MM.1S (cell line): Measurements from ENCODE around the gene FCRL6.

Experiments used
- EZH2 ChIP-seq: fragments of 300-600 bp; sonication (generic); optimal IDR thresholded peaks from 2 replicates; pipeline ENCODE3; 2017; ENCODE audit warnings: low read depth, mild to moderate bottlenecking, antibody characterized with exemption, low read length, mixed read lengths
- EZH2phosphoT487 ChIP-seq: fragments of 300-600 bp; sonication (generic); IDR thresholded peaks from 2 replicates; pipeline ENCODE4 v1.6.1; 2018; ENCODE audit warnings: antibody characterized with exemption, low read length
- TF ChIP-seq, protein P1 (sequence below): fragments of 300-600 bp; sonication (generic); IDR thresholded peaks from 2 replicates; pipeline ENCODE4 v1.5.1; 2016; ENCODE audit warnings: antibody characterized with exemption, low read length, mixed read lengths

DNA sequence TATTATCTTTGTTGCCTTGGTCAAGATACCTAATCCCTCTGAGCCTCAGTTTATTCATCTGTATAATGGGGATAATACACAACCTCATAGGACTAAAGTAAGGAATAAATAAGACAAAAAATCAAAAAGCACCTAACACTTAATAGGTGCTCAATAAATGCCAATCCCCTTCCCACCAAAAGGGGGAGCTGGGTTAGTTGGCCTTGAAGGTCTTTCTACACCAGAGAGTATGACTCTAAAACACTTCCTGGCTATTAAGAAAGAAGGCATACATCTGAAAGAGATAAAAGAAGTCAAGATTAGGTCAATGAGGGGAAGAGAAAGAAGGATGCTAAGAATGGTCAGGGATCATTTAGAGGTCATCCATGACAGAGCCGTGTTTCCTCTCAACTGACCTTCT, 49.2 kb downstream of the FCRL6 start:
- TF ChIP-seq, protein P1, sequence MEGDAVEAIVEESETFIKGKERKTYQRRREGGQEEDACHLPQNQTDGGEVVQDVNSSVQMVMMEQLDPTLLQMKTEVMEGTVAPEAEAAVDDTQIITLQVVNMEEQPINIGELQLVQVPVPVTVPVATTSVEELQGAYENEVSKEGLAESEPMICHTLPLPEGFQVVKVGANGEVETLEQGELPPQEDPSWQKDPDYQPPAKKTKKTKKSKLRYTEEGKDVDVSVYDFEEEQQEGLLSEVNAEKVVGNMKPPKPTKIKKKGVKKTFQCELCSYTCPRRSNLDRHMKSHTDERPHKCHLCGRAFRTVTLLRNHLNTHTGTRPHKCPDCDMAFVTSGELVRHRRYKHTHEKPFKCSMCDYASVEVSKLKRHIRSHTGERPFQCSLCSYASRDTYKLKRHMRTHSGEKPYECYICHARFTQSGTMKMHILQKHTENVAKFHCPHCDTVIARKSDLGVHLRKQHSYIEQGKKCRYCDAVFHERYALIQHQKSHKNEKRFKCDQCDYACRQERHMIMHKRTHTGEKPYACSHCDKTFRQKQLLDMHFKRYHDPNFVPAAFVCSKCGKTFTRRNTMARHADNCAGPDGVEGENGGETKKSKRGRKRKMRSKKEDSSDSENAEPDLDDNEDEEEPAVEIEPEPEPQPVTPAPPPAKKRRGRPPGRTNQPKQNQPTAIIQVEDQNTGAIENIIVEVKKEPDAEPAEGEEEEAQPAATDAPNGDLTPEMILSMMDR, result peak; percentile 49
- TF ChIP-seq EZH2 (no peak), EZH2phosphoT487 (no peak)
